HG02840 (cell line): ENCODE results near the gene CITED2.
"Not testable (repeated sequence)": the region's sequence is repeated elsewhere in the genome, so short reads cannot be mapped to it uniquely, and the experiment has no call there.

Experiments used
- ATAC-seq: cut with Tn5 transposase; IDR thresholded peaks from one replicate; pipeline ENCODE4 v1.9.1; 2021; ENCODE audit warnings: mild to moderate bottlenecking, moderate library complexity, moderate number of reproducible peaks; ENCODE audit not compliant: unreplicated experiment, low FRiP score

Gene CITED2

DNA sequence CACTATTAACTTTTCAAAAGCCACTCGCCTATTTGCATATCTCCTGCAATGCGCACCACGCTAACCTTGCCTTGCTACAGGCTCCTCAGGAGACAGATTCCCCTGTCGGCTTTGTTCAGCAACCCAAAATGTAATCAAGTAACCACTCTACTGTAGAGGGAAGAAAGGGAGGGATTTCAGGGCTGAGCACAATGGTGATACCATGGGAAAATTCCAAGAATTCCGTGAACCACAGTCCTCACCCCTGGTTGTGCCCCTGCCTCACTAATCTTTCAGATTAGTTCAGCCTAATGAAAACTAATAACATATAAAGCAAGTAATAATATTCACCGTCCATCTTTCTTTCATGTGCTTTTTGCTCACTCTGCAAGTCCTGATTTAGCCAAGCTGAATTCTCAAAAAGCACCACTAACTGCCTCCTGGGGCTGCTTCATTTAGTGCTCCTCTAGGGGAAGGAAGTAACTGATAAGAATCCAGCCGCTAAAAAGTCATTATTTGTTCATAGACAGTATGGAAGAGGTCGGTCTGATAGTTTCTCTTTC, 6.6 kb downstream of the CITED2 start:
- ATAC-seq, result no peak

DNA sequence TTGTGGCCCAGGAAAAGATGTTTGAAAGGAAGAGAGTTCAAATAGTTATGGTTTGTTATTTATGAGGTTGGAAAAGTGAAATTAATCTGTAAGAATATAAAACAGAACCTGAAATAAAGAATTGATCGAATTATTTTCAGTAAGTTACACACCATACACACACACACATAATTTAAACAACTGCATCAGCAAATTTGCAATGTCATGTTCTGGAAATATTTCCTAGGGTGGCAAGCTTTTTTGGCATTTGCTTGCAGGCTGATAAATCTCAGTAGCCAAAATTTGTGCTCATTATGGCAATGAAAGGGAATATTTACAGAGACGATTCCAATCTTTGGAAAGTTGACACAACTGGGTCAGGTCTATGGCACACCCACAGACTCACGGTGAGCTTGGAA, 9.5 kb downstream of the CITED2 start:
- ATAC-seq, result no peak

DNA sequence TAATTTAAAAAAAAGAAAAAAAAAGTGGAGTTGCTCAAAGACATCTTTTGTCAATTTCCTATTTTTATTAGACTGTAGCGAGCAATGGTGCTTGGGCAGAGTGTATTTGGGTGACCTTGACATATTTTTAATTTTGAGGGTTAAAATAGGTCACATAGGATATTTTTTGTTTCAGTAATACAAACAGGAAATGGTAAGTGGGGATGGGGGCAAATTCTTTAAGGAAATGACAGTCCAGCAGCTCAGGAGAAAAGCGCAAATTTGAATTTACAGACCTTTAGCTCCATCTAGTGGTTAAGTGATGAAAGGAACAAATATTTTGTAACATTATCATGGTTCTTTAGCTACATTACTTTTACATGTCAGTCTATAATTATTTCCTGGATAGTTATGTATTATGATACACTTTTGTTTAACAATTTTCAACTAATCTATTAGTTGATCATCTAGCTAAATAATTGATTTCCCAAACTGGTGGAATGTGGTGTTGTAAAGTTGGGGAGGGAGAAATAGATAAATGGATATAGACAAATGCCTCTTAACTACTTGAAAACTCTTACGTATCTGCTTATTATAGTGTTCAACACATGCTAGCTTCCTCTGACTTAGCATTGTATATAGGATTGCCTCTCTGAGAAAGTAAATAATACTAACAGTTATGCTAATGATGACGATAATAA, 10.0 kb downstream of the CITED2 start:
- ATAC-seq, result no peak

DNA sequence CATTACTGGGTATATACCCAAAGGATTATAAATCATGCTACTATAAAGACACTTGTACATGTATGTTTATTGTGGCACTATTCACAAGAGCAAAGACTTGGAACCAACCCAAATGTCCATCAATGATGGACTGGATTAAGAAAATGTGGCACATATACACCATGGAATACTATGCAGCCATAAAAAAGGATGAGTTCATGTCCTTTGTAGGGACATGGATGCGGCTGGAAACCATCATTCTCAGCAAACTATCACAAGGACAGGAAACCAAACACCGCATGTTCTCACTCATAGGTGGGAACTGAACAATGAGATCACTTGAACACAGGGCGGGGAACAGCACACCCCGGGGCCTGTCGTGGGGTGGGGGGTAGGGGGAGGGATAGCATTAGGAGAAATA, 10.7 kb downstream of the CITED2 start:
- not testable (repeated sequence) for ATAC-seq

DNA sequence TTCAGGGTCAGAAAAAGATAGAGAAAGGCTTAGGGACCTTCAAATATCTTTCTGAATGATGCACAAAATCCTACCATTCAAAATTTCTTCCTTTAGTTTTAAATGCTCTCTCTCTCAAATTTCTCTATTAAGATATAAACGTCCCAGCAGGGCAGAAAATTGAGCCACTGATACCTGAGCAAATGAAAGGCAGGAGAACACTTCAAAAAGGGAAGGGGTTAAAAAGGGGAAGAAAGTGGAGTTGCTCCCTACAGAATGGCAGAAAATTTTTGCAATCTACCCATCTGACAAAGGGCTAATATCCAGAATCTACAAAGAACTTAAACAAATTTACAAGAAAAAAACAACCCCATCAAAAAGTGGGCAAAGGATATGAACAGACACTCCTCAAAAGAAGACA, 11.3 kb downstream of the CITED2 start:
- ATAC-seq, result not testable (repeated sequence)

DNA sequence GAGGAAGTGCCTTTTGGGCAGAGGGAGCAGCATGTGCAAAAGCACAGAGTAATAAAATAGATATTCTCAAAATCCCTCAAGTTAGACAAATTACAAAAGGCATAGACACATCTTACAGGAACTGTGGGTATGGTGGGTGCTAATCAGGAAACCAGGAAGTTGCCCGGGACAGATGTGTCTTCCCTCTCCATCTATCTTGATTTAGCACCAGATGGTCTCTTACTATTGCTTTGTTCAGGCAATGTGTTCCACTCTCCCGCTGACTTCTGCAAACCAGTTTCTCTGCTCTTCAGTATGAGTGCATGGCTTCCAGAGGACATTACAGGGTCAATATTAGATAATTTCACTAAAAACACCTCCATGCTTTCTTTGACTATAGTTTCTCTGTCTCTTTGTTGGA, 13.2 kb downstream of the CITED2 start:
- ATAC-seq, result no peak

DNA sequence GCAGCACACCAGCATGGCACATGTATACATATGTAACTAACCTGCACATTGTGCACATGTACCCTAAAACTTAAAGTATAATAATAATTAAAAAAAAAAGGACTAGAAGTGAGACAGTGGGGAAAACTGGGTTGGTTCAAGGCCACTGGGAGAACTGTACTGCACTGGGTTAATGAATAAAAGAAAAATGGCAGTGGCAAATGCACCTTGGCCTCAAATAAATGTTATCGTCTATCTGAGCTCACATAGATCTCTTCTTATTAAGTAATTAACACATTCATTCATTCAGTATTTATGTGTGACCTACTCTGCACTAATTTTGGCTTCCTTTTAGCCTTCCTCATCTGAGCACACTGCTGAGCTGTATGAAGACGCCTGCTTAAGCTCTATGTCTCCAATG, 17.5 kb downstream of the CITED2 start:
- no peak for ATAC-seq

DNA sequence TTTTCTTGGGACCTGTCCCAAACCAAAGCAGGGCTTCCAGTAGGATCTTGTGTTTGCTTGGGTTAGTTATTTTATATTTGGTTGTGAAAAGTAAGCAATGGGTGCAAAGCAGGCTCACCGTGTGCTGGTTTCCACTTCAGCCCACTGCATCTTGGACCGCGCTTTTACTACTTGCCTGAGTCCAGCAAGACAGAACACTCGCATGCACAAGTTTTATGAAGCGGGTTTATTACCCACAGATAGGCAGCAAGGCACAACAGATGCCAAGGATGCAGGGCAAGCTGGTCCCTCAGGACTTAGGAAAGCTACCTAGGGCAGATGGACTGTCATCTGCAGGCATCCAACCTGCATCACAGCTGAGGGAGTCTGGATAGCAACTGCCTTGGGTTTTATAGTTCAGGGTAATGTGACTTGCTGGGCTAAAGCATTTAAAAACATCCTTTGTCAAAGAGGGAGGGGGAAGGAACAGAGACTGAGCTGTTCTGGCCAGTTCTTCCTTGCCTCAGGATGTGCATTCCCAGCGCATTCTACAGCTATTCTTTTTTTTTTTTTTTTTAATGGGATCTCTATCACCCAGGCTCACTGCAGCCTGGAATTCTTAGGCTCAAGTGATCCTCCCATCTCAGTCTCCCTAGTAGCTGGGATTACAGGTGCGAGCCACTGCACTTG, 18.5 kb downstream of the CITED2 start:
- no peak for ATAC-seq

DNA sequence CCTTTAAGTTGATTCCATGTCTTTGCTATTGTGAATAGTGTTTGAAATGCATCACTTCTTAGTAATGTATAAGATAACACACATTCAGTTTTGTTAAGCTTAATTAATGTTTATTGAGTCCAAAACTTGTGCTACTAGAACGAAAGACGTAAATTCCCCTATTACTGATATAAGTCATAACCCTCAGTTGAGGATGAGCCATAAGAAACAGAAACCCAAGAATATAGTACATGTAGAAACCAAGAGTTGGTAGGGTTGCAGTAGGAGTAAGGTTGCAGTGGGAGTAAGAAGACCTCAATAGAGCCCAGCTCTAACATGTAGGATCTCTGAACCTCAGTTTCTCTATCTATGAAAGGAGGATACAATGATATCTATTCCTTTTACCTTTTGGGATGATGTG, 19.3 kb downstream of the CITED2 start:
- peak; percentile 70 for ATAC-seq

DNA sequence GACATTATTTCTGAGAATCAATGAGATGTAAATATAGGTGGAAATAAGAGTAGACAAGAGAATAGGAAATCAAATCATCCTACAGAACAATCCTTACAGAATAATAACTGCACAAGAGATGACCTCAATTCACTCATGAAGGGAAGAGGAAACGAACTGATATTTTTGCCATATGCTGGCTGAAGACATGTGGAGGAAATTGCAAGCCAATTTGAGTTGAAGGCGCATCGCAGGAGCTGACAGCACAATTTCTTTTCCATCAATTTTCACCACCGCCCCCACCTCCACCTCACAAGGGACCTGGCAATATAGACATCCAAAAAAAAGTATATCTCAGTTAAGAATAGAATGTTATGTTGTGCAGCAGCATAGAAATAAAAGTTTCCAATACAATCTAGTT, 20.3 kb downstream of the CITED2 start:
- no peak for ATAC-seq

DNA sequence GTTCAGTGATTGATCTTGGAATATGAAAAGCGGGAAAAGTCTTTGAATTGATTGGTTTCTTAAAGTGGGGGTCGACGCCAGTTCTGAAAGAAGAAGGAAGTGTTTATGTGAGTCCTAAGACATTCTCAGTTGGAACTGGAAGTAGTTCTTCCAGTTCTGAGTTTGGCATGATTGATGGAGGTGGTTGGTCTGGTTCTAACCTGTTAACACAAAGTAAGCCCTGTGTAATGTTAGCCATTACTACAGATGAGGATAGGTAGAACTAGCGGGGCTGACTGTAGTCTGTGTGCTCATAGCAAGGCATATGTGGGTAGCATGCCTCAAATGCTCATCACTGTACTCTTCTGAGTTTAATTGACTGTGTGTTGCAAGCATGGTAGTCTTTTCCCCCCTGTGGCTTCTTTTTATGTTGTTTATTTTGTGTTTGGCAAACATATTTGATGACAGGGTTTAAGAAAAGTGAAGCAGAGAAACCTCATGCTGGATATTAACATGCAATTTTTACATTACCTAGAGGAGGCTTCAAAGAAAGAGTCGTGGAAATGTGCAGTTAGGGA, 24.9 kb downstream of the CITED2 start:
- no peak for ATAC-seq

DNA sequence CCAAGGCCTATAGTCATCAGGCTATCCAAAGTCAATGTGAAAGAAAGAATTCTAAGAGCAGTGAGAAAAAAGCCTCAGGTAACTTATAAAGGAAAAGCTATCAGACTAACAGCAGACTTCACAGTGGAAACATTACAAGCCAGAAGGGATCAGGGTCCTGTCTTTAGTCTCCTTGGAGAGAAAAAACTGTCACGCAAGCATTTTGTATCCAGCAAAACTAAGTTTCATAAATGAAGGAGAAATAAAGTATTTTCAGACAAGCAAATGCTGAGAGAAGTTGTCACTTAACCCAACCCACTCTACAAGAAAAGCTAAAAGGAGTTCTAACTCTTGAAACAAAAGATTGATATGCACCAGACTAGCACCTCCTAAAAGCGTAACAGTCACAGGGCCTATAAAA, 28.1 kb downstream of the CITED2 start:
- no peak for ATAC-seq

DNA sequence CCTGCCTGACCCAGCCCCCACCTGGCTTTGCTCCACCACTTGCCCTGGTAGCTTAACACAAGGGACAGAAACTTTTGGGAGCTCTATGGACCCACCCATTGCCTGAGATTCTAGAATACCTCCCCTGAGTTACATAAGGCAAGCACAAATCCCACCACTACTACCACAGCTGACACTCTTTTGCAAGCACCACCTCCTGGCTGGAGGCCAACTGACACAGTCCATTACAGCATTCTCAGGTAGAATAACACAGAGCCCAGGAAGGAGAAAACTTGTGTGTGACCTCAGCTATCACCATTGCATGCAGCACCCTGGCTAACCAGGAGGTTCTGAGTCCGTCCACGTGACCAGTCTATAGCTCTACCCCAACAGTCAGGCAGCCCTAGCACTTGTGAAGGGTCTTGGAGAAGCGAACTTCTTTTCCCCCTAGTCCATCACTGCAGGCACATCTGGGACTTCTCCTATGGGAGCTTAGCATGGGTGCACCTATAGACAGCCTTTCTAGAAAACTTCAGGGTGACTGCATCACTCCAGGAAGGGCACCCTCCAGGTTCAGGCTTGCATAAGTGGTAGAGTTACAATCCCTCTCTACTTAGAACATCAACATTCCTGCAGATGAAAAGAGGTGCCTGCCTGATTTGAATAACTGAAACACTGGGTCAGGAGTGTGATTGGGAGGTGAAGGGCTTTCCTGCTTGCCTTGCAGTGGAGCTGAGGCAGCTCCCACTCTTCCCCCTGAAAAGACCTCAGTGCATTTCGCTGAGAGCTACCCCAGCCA, 30.1 kb downstream of the CITED2 start:
- no peak for ATAC-seq

DNA sequence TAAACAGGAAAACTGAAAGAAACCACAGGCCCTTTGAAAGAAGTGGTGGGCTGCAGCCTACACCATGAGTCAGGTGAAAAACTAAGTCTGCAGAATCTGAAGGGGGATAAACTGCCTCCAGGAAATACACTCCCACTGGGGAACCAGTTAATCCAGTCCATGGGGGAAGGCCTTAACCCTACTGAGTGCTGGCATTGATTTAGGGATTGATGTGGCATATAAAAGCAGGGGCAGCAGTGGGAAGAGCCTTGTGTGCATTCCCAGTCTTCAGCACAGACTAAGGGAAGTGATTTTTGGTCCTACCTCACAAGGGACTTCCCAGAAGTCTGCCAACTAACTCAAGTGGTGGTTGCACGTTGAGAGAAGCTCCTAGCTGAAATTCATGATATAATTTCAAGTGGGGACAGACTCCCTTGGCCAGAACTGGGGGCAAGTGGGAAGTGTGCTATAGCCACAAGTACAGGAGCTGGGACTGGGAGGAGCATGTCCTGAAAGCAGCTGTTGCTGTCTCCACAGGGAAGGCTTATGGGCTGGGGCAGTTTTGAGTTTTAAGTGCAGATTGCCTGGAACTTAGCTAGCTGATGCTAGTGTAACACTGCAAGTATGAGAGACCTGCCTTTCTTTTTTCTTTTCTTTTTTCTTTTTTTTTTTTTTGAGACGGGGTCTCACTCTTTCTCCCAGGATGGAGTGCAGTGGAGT, 31.2 kb downstream of the CITED2 start:
- no peak for ATAC-seq

DNA sequence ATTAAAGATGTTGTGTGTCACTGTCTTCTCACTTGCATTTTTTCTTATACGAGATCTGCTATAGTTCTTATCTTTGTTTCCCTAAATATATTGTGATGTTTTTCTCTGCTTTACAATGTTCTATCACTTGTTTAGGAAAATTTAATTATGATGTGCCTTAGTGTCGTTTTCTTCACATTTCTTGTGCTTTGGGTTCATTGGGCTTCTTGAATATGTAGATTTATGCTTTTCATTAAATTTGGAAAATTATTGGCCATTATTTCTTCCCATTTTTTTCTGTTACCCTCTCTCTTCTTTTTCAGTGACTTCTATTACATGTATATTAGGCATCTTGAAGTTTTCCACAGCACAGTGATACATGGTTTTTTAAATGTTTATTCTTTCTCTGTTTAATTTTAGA, 33.4 kb downstream of the CITED2 start:
- ATAC-seq, result no peak

DNA sequence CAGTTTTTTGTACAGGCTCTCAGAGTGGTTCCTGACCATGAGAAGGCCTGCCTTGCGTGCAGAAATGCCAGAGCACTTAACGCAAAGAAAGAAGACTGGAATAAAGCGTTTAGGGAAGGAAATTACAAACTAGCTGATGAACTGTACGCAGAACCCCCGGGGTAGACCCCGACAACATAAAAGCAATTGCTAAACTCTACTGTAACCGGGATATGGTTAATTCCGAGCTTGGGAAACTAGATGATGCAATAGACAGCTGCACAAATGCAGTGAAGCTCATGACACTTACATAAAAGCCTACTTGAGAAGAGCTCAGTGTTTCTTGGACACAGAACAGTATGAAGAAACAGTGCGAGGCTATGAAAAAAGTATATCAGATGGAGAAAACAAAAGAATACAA, 35.7 kb downstream of the CITED2 start:
- ATAC-seq, result no peak

DNA sequence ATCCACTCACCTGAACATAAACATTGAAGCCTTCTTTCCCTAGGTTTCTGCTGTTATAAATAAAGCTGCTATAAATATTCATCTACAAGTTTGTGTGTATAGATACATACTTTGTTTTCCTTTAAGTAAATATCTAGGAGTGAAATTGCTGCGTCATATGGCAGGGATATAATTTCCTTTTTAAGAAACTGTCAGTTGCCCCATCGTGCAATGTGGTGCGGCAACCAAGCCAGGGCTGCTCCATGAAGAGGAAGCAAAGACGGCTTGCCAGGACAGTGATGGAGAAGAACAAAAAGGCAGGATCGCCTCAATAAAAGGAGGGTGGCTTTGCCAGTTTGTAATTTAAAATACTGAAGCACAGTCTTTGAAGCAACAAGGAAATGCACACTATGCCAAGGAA, 36.6 kb downstream of the CITED2 start:
- ATAC-seq, result no peak

DNA sequence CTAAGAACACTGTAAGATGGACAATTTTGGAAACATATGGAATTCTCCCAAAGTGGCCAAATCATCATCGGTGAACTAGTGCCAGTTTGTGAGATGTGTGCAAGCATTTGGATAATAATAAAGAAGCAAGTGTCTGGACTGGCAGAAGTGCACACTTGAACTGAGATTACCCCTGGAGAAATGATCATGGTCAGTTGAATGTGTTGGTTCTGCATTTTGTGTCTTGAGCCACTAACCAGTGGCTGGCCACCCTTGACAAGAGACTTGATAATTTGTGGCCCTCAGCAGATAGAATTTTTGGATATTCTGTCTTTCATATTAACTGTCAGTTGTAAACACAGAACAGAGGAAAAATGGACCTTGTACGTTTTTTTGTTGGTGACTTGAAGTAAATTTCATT, 37.4 kb downstream of the CITED2 start:
- no peak for ATAC-seq

DNA sequence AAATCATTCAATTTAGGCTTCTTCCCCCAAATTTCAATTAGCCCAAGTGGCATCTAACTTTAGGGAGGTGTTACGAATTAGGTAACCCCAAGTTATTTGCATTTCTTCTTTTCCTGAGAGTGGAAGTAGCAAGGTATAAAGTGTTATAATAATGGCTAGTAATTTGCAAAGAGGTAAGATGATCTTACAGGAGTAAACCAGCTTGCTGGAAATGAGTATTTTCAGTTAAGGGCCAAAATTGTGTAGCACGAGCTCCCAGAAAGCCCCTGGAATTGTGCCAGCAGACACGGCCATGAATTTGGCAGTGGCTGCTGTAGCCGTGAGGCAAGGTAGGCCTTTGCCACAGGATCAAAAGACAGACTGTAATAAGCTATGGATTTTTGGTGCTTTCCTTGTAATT, 38.0 kb downstream of the CITED2 start:
- ATAC-seq, result no peak

DNA sequence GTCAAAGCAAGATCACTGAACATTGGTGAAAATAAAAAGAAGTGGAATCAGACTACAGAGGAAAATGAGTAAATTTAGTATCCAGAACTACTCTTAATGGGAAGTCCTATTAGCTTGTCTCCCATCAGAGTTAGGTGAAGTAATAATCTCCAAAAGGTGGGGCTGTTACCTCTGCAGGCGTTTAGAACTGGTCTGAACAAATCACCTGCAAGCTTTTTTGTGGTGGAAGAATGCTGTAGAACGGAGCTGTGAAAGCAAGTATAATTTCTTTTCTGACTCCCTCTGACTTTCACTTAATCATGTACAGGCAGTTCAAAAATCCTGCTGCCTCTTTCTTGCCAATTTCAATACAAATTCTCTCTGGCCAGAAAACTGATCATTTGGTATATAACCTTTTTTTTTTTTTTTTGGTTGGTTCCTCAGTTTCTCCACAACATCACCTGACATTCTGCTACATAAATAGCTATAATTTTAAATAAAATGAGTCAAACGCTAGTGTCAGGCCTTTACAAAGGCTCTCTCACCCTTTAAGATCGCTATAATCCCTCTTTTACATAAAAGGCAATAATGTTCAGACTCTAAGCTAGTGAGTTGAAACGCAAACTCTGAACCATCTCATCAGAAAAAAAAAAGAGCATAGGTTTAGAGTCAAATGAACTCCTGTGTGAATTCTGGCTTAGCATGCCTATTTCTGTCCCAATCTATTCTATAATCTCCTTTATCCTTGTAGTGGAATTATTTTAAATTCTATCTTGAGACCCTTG, 38.8 kb downstream of the CITED2 start:
- ATAC-seq, result no peak
